Heart left ventricle (tissue), 16 donors: ENCODE measurements around the gene FOCAD. TPM values are rescaled to one million over a fixed set of nuclear protein-coding genes. Genes with fewer than 3 reads are reported as not detected.

Source experiments
- ATAC-seq, 4 donors: fragments of 200-7000 bp; cut with Tn5 transposase; one replicate each; pipeline ENCODE4 v1.9.1; 2020 to 2022; ENCODE audit warnings: moderate library complexity in 4 of 4, mild to moderate bottlenecking in 3 of 4, moderate number of reproducible peaks in 1 of 4
- DNase-seq, 5 donors: peaks; one replicate each; pipeline ENCODE4 v3.0.0-alpha.2; 2020
- H3K27ac ChIP-seq, 12 donors: fragments of 200-600 bp; sonication (generic) in 4 of 12; one replicate each; pipeline versions ENCODE4 v1.5.0 to v1.8.0; 2016 to 2022; ENCODE audit warnings: mild to moderate bottlenecking in 2 of 12
- H3K27me3 ChIP-seq, 9 donors: fragments of 200-600 bp; sonication (generic) in 2 of 9; one replicate each; pipeline versions ENCODE4 v1.5.1 to v1.8.0; 2016 to 2022; ENCODE audit warnings: mild to moderate bottlenecking in 3 of 9
- H3K36me3 ChIP-seq, 9 donors: fragments of 200-600 bp; sonication (generic) in 2 of 9; one replicate each; pipeline versions ENCODE4 v1.5.0 to v1.8.0; 2018 to 2022; ENCODE audit warnings: mild to moderate bottlenecking in 2 of 9
- H3K4me1 ChIP-seq, 12 donors: fragments of 200-600 bp; sonication (generic) in 4 of 12; one replicate each; pipeline versions ENCODE4 v1.5.0 to v1.8.0; 2016 to 2022; ENCODE audit warnings: mild to moderate bottlenecking in 3 of 12
- H3K4me3 ChIP-seq, 12 donors: fragments of 200-600 bp; sonication (generic) in 4 of 12; one replicate each; pipeline versions ENCODE4 v1.5.0 to v1.8.0; 2017 to 2022; ENCODE audit warnings: mild to moderate bottlenecking in 9 of 12, moderate library complexity in 4 of 12
- H3K9me3 ChIP-seq, 12 donors: fragments of 200-600 bp; sonication (generic) in 4 of 12; one replicate each; pipeline versions ENCODE4 v1.5.0 to v1.8.0; 2016 to 2022; ENCODE audit warnings: mild to moderate bottlenecking in 1 of 12
- POLR2A ChIP-seq, 2 donors: fragments of 450-650 bp; IDR thresholded peaks; one replicate each; pipeline ENCODE4 v1.6.1; 2017; ENCODE audit warnings: antibody characterized with exemption in 2 of 2, mild to moderate bottlenecking in 2 of 2, moderate library complexity in 2 of 2
- WGBS, 4 donors: extraction: QIAGEN DNeasy Blood & Tissue Kit in 2 of 4; methylation state at CpG; one replicate each; pipeline versions ENCODE4 v1.1.5 to v1.1.7; 2013 to 2018; 5-methylcytosine and 5-hydroxymethylcytosine counted together
- intact Hi-C, 10 donors: fragments of 100-400 bp; cut with DNase I; formaldehyde crosslinking; loops; one replicate each; pipeline versions ENCODE4 v1.11.1 to v1.14.2; 2022
- polyA plus RNA-seq, 2 donors: library from polyadenylated mRNA; stranded (reverse); fragments of 200-250 nt; gene quantifications; one replicate each; pipeline ENCODE4 v1.2.3, GENCODE V29; 2013
- total RNA-seq, 9 donors: library from RNA; depleted of rRNA in 2 of 9; stranded (reverse); fragments of >200 nt in 2 of 9; fragmentation: NEBNext Ultra II Directional in 3 of 9; extraction: Animal tissue kit (Norgen Biotek cat#: 25700) in 3 of 9; gene quantifications; one replicate each; pipeline versions ENCODE4 v1.1.0 to v1.2.4, GENCODE V29; 2016 to 2023
- TF ChIP-seq, protein P1 (sequence below), 12 donors: fragments of 200-600 bp; sonication (generic) in 4 of 12; IDR thresholded peaks; one replicate each; pipeline versions ENCODE4 v1.5.0 to v1.8.0; 2018 to 2022; ENCODE audit warnings: antibody characterized with exemption in 12 of 12, mild to moderate bottlenecking in 5 of 12
- donor health status: ischemic (EF 13 %, LVEDD 7.1; RV severe dilation, severe dysfunction).
- donor health status: healthy with polysubstance abuse.
- donor health status: DM: no; HTN: yes; CAD: no.
- donor health status: DM: no; HTN: no; CAD: no.
- donor health status: ischemic (EF 25% LVEDD 6.9; RV normal size, moderate dysfunction).
- donor health status: ischemic (EF 25% LVEDD 5.7; RV mildly dilated, moderate dysfunction).
- donor health status: healthy.
- donor health status: DM: yes; HTN: yes; CAD: no.
- donor health status: ischemic (EF 35%, LVEDD 5.7; RV mildly dilated, moderate dysfunction).
- donor health status: nonischemic (EF 11% LVEDD 7.7; RV severe dilation, severe dysfunction).
- donor health status: DM: yes; HTN: yes; CAD: no.
- donor health status: PGD.
- donor health status: ischemic (EF 29% LVEDD 5.4; RV normal size, mild dysfunction).
- donor health status: nonischemic (EF 23%, LVEDD 6.1; RV moderate dilation, normal function).

FOCAD gene
- total and polyA plus RNA-seq, 11 donors, result 8.6 to 39.5 (median 28.3) TPM

DNA sequence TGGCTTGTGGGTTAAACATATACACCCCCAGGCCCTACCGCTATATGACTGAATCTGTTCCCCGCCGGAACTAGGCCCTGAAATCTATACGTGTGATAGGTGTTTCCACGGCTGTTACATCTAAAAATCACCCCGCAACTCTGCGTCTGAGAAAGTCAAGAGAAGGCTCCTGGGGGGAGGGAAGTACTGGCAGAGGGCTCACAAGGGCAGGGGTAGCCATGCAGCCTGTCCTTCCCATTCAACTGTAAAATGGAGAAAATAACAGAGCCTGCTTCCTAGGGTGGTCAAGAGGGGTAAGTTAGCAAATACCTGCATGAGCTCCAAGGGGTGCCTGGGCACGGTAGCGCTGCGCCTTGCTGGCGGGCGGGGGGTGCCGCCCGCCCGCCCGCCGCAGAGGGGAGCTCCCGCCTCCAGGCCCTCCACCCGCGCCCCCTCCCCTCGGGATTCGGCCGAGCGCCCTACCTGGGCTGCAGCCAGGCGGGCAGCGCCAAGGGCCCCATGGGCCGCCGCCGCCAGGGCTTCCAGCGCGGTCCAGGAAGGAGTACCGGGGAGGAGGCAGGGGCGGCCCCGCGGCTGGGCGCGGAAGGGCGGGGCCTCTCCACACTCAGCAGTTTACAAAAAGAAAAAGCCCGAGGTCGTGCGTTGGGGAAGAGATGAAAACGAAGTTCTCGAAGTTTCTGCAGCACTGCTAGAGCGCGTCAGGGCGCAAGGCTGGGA, 347.2 kb downstream of the FOCAD start, which contains the start of gene HACD4:
HACD4 (minus strand) TSS at position 550 of the 717 bp plus-strand sequence; CDS start at position 500, 50 bp downstream.
- WGBS, 4 donors, result 9 to 38% (median 11%) methylated on average over 9 to 46 of the region's 46 CpGs
- ATAC-seq (peak; percentile 71 to 94 (median 92)), DNase-seq (peak; percentile 48 to 85 (median 63))
- no peaks in the 10 kb centered on the region for H3K9me3 ChIP-seq
- H3K36me3 ChIP-seq, result peaks cover 0 to 2% (median 0%) of the 10 kb centered on the region in 9 donors
- H3K27ac ChIP-seq, result peak within 1 kb of the TSS in 11 of 12 donors; percentile 18 to 88 (median 54)
- peaks cover 0 to 44% (median 4%) of the 10 kb centered on the region in 12 donors for H3K4me1 ChIP-seq
- no peak for TF ChIP-seq POLR2A (IDR thresholded peaks at IDR 0.05)
- TF ChIP-seq, protein P1, sequence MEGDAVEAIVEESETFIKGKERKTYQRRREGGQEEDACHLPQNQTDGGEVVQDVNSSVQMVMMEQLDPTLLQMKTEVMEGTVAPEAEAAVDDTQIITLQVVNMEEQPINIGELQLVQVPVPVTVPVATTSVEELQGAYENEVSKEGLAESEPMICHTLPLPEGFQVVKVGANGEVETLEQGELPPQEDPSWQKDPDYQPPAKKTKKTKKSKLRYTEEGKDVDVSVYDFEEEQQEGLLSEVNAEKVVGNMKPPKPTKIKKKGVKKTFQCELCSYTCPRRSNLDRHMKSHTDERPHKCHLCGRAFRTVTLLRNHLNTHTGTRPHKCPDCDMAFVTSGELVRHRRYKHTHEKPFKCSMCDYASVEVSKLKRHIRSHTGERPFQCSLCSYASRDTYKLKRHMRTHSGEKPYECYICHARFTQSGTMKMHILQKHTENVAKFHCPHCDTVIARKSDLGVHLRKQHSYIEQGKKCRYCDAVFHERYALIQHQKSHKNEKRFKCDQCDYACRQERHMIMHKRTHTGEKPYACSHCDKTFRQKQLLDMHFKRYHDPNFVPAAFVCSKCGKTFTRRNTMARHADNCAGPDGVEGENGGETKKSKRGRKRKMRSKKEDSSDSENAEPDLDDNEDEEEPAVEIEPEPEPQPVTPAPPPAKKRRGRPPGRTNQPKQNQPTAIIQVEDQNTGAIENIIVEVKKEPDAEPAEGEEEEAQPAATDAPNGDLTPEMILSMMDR (IDR thresholded peaks at IDR 0.05), result no peak
- intact Hi-C loops, result loop anchor here in 3 of 10 donors (10.0 kb wide), 2 partner anchors 74 to 84 kb away; no protein-coding TSS in a partner anchor
- H3K4me3 ChIP-seq, result peak within 1 kb of the TSS; percentile 30 to 73 (median 58)
- peaks cover 0 to 11% (median 0%) of the 10 kb centered on the region in 9 donors for H3K27me3 ChIP-seq

DNA sequence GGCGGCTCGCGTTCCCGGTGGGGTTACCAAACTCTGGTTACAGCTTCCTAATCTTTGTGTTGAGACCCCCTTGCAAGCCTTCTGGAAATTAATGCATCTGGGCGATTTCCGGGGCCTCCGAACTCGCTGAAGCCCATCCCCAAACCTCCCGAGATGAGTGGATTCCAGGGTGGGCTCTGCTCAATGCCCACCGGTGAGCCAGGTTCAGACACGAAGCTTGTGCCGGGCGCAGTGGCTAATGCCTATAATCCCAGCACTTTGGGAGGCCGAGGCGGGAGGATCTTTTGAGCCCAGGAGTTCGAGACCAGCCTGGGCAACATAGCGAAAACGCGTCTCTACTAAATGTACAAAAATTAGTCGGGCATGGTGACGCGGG, 347.7 kb downstream of the FOCAD start:
- Histone ChIP-seq H3K27ac (peak overlapping the region in 8 of 12 donors; percentile 36 to 88 (median 61)), H3K4me1 (peaks cover 0 to 44% (median 4%) of the 10 kb centered on the region in 12 donors), H3K9me3 (no peaks in the 10 kb centered on the region), H3K36me3 (no peaks in the 10 kb centered on the region), H3K4me3 (peak overlapping the region; percentile 30 to 73 (median 58)), H3K27me3 (peaks cover 0 to 11% (median 0%) of the 10 kb centered on the region in 9 donors)
- intact Hi-C loops, result loop anchor here in 3 of 10 donors (10.0 kb wide), 2 partner anchors 73 to 83 kb away; no protein-coding TSS in a partner anchor
- TF ChIP-seq, protein P1 (IDR thresholded peaks at IDR 0.05), result no peak
- TF ChIP-seq POLR2A (IDR thresholded peaks at IDR 0.05), result no peak
- ATAC-seq, result no peak
- DNase-seq, result peak in 2 of 5 donors; percentile 22 to 40
- 69 to 78% (median 70%) methylated on average over 20 to 22 of the region's 22 CpGs for WGBS, 4 donors

DNA sequence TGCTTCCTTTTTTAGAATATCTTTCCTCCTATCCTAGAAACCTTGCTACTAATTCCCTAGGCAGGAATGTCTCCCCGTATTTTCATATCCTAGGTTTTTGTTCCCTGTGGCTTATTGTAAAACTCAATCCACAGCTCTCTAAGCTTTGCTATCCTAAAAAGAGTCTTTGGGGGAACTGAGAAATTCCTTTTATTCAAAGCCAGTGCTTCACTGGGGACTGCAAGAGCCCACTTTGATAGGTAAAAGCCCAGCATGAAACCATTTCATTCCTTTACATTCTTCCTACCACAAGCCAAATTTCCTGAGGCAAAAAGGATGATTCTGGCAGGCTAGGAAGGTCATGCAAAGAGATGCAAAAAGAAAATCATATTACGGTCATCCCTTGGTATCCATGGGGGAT, 353.2 kb downstream of the FOCAD start:
- Histone ChIP-seq H3K9me3 (no peaks in the 10 kb centered on the region), H3K27me3 (peaks cover 0 to 11% (median 0%) of the 10 kb centered on the region in 9 donors), H3K4me3 (no peak overlapping the region), H3K4me1 (no peaks in the 10 kb centered on the region), H3K36me3 (no peaks in the 10 kb centered on the region), H3K27ac (no peak overlapping the region)
- ATAC-seq (no peak), DNase-seq (no peak)
- intact Hi-C loops, result loop anchor here in 4 of 10 donors (5.0 to 10.0 kb wide), 3 partner anchors 68 to 78 kb away; no protein-coding TSS in a partner anchor
- TF ChIP-seq, protein P1 (IDR thresholded peaks at IDR 0.05), result no peak
- TF ChIP-seq POLR2A (IDR thresholded peaks at IDR 0.05), result no peak
- 90 to 93% (median 91%) methylated on average over 2 of the region's 2 CpGs for WGBS, 4 donors

DNA sequence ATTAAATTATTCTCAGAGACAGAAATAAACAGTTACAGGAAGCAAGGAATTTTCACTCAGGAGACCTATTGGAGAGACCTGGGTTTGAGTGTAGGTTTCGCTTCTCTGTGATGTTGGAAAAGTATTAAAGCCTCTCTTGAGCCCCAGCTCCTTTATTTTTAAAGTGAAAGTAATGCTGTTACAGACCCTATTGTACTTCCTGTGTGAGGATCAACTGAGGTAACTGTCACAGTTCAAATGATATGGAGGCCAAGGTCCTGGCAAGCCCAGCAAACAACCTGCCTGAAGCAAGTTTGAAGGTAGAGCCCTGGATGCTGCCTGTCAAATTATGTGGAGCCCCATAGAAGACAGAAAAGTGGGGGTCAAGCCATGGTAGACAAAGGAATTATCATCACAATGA, 355.2 kb downstream of the FOCAD start:
- Histone ChIP-seq H3K27ac (no peak overlapping the region), H3K27me3 (peaks cover 0 to 5% (median 0%) of the 10 kb centered on the region in 9 donors), H3K36me3 (no peaks in the 10 kb centered on the region), H3K9me3 (no peaks in the 10 kb centered on the region), H3K4me1 (no peaks in the 10 kb centered on the region), H3K4me3 (no peak overlapping the region)
- DNase-seq, result no peak
- intact Hi-C loops, result loop anchor here in 4 of 10 donors (5.0 to 10.0 kb wide), 3 partner anchors 65 to 75 kb away; no protein-coding TSS in a partner anchor
- ATAC-seq, result no peak
- WGBS, 4 donors, result 91 to 94% (median 93%) methylated on average over 1 of the region's 1 CpG
- TF ChIP-seq POLR2A (IDR thresholded peaks at IDR 0.05), result no peak
- TF ChIP-seq, protein P1 (IDR thresholded peaks at IDR 0.05), result no peak
